Stimulated activated CD8-positive, alpha-beta memory T cell treated with anti-CD3 and anti-CD28 coated beads, Interleukin-4, amount 100 ng/mL, for 4 hours (primary cell): ENCODE data around the gene SNX6.
"Not testable (repeated sequence)": the region's sequence is repeated elsewhere in the genome, so short reads cannot be mapped to it uniquely, and the experiment has no call there.

ENCODE experiments used
- DNase-seq, 2 donors: peaks; one replicate each; pipeline ENCODE4 v3.0.0-alpha.2; 2020; ENCODE audit warnings: low read depth in 2 of 2, low spot score in 1 of 2

SNX6 gene

DNA sequence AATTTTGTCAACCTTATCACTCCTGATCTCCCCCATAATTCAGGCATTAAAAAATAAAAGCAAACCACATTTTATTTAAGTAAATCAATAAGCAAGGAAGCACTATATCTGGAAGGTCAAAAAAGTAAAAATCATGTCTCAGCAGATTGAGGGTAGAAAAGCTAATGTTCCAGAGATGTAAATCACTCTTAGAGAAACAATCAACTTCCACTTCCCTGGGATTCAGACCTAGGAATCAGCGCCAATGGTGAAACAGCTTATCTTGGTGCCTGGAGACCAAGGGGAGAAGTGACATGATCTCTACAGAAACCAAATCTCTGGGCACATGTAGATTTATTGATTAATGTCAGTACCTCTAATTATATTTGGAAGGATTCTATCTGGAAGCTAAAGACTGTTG is 10.9 kb upstream of the SNX6 start:
- no peak for DNase-seq

DNA sequence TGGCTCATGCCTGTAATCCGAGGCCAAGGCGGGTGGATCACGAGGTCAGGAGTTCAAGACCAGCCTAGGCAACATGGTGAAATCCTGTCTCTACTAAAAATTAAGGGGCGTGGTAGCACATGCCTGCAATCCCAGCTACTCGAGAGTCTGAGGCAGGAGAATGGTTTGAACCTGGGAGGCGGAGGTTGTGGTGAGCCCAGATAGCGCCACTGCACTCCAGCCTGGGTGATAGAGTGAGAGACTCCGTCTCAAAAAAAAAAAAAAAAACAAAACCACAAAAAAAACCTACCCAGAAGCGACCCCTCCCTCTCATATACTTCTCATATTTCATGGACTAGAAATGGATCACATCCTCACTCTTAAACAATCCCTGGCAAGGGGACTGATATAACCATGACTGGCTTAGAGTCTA is 4.4 kb upstream of the SNX6 start:
- not testable (repeated sequence) for DNase-seq

DNA sequence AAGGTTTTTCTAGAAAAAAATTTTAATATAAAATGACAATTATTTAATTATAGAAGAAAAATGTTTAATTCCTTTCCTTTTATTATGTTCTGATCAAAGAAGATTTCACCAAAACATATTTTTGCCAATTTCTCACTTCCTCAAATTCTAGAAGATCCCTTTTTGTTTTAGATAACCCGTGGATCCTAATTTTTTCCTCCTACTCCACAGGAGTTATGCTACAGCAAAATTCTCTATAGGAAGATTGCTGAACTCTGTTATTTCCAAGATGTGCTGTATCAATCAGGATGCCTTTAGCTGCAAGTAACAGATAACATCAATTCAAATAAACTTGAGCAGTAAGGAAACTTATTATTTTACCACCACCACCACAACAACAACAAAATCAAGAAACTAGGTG is 3.8 kb upstream of the SNX6 start:
- no peak for DNase-seq

DNA sequence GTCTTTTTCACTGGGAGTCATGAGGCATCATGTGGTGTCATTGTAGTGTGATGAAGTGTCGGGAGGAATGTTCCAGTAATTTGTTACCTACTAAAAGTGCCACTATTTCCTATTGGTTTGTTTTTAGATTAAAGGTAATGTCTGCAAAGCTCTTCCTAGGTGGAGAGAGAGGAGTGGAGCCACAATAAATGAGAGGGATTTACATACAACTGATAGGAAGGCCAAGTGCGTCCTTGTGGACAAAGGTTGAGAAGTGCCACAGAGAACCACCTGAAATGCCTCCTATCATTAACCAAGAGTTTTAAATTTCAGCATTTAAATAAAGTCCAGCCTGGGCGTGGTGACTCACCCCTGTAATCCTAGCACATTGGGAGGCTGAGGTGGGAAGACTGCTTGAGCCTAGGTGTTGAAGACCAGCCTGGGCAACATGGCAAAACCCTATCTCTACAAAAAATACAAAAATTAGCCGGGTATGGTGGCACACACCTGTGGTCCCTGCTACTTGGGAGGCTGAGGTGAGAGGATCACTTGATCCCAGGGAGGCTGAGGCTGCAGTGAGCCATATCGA is 2.5 kb upstream of the SNX6 start:
- no peak for DNase-seq

DNA sequence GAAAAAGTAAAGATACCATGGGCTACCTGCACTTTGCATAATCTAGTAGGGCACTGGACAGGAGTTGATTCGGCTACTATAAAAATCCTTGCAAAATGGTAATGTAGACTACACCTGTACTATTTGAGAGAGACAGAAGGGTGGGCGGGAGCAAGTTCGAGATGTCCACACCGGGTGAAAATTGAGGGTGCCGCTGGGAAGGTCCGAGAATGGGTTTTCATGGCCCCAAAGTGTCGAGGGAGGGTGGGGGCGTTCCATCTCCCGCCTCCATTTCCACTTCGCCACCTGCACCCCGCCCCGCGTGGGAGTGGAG is 648 bp downstream of the SNX6 start:
- no peak for DNase-seq

DNA sequence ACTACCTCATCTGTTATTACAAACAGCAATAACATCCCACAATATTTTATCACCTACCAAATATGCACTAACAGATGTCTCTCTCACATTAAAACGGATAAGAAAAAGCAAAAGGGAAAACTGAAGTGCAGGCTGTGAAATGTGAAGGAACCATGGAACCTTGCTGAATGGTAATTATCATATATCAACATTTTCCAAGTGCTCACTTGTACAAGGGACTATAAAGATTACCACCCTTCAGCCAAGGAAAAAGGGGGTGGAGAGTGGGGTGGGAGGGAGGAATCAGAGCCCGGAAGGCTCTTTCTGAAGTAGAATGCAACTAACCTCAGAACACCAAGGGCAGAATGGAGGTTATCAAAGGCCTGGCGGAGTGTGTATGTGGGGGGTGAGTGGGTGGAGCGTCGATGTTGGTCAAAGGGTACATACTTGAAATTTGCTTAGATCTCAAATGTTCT is 1.2 kb downstream of the SNX6 start:
- DNase-seq: peak in 1 of 2 donors; percentile 12

DNA sequence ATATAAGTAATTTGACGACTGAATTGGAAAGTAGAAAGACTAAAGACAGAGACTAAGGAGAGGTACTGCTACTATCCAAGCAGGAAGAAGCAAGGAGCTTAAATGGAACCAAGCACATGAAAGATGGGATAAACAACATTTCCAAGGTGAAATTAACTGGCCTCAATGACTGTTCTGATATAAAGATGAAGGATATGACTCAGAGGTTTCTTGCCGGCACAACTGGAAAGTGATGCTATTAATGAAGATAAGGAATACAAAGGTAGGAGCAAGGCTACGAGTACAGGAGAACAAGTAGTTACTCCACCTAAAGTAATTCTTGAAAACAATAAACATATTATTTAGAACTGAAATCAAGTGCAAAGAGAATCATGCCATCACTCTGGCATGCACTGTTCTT is 6.4 kb downstream of the SNX6 start:
- no peak for DNase-seq

DNA sequence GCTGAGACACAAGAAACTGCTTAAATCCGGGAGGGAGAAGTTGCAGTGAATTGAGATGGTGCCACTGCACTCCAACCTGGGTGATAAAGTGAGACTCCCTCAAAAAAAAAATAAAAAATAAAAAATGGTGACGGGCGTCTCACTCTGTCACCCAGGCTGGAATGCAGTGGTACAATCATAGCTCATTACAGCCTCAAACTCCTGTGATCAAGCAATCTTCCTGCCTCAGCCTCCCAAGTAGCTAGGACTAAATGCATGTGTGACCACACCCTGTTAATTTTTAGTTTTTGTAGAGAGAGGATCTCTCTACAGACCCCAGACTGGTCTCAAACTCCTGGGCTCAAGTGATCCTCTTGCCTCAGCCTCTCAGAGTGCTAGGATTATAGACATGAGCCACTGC is 9.1 kb downstream of the SNX6 start:
- DNase-seq: no peak

DNA sequence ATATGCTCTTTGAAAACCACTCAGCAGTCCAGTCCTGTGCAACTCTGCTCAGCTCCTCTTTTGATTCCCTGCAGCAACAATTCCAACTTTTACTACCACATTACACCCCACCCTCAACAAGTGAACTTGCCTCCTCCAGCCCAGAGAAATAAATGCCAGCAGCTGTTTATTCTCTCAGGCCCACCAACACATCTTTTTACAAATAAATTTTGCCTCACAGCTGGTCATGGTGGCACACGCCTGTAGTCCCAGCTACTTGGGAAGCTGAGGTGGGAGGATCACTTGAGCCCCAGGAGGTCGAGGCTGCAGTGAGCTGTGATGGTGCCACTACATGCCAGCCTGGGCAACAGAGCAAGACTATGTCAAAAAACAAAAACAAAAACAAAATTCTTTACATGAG is 9.8 kb downstream of the SNX6 start:
- no peak for DNase-seq

DNA sequence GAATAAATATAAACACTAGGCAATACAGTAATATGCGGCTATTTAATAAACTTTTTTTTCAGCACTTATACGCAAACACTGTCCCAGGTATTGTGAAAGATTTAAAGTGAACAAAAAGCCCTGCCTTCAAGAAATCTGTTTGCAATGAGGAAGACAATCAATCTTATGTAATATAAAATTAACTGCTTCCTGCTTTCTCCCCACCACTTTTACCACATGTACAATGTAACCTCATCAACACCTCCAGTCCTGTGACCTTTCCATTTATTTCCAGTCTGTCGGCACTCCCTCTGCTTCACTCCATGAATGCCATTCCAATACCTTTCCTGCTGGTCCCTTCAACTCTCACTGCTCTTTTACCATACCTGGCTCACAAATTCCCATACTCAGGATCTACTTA is 10.5 kb downstream of the SNX6 start:
- no peak for DNase-seq

DNA sequence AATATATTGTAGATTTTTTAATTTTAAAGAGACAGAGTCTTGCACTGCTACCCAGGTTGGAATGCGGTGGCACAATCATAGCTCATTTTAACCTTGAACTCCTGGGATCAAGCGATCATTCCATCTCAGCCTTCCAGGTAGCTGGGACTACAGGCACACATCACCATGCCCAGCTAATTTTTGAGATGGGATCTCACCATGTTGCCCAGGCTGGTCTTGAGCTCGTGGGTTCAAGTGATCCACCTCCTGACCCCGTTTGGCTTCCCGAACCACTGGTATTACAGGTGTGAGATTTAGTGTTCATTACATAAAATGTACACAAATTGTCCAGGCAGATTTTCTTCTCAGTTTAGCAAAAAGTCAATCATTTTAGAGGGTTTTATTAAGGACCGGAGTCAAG is 13.6 kb downstream of the SNX6 start:
- no peak for DNase-seq

DNA sequence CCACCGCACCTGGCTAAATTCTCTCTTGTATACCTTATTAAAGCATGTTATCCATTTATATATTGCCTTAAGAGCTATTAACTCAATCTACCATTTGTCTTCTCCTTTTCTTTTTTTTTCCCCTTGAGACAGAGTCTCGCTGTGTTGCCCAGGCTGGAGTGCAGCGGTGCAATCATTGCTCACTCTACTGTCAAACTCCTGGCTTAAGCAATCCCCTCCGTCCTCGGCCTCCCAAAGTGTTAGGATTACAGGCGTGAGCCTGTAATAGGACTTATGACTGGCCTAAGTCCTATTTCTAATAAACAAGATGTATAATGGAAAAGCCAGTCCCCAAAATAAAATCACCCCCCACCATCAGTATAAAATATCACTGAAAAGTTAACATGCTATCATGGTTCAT is 14.4 kb downstream of the SNX6 start:
- no peak for DNase-seq

DNA sequence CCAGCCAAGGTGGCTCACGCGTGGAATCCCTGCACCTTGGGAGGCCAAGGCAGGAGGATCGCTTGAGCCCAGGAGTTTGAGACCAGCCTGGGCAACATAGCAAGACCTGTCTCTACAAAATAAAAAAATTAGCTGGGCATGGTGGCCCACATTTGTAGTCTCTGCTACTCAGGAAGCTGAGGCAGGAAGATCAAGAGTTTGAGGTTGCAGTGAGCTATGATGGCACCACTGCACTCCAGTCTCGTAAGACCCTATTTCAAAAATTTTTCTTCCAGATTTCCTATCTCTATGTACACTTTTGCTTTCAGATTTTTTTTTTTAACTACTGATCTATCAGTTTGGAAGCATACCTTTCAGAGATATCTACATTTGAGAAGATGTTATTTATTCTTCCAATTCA is 15.3 kb downstream of the SNX6 start:
- DNase-seq: no peak

DNA sequence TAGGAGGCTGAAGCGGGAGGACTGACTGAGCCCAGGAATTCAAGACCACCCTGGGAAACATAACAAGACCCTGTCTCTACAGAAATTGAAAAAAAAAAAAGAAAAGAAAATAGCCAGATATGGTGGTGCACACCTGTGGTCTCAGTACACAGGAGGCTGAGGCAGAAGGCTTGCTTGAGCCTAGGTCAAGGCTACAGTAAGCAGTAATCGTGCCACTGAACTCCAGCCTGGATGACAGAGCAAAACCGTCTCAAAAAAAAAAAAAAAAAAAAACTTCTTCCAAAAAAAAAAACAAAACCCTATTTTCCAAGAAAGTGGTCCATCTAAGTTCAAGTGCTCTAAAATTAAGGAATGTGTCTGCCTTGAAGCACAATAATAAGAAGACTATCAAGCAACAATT is 19.8 kb downstream of the SNX6 start:
- DNase-seq: no peak

DNA sequence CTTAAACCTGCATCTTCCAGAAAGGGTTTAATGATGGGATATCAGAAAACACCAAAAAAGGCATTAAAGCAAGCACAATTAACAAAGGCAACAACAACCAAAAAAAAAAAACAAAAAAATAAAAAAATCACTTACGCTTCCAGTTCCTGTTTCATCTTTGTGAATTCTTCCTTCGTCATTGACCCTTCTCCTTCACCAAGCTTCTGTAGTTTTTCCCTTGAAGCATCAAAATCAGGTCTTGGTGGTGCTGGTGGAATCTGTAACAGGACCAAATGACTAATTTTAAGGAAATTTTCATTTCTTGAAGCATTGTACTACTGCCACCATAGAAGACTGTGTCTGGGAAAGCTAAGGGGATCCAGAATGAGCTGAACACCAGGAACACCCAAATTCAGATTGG is 24.5 kb downstream of the SNX6 start:
- DNase-seq: no peak

DNA sequence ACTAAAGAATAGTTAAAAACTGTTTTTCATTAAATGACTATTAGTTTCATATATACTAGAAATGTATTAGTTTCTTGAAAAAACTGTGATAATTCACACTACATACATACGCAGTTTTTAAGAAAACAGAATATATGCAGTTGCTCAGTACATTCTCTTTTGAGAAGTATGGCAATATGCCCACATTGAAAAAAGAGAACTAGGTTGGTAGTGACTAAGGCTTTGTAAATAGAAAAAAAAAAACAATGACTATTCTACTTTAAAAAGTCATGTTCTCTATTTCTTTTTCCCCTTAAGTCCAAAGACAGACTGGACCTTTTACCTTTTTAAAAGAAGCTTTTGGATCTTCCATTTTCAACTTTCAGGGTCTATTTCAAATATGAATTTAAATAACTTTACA is 25.0 kb downstream of the SNX6 start:
- DNase-seq: no peak

DNA sequence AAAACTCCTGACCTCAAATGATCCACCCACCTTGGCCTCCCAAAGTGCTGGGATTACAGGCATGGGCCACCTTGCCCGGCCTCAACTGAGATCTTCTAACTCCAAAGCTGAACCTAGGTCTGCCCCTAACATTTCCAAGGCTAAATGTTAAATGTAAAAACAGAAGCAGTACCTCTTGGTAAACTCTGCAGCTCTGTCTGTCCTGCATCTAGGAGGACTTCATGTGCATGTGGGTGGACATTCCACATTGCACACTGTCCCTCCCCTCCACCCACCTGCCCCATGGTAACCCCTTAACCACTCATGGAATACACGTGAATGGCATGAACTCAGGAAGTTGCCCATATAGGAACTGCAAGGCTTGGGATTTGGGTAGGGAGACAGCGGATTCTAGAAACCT is 33.1 kb downstream of the SNX6 start:
- no peak for DNase-seq

DNA sequence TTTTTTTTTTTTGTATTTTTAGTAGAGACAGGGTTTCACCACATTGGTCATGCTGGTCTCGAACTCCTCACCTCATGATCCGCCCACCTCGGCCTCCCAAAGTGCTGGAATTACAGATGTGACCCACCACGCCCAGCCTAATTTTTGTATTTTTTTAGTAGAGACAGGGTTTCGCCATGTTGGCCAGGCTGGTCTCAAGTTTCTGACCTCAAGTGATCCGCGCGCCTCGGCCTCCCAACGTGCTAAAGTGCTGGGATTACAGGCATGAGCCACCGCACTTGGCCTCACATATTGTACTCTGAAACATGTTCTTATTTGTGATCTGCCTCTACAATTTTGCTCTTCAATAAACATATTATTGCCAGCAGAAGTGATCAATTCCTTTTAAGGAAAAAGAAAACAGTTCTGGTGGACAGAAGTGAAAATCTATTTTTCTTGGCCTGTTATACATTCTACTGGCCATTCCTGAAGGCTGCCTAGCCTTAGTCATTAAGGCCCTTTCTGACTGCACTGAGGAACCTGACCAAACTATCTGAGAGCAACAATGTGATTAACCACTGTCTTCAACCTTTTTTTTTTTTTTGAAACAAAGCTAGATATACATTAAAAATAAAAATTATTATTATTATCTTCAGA is 36.1 kb downstream of the SNX6 start:
- DNase-seq: no peak

DNA sequence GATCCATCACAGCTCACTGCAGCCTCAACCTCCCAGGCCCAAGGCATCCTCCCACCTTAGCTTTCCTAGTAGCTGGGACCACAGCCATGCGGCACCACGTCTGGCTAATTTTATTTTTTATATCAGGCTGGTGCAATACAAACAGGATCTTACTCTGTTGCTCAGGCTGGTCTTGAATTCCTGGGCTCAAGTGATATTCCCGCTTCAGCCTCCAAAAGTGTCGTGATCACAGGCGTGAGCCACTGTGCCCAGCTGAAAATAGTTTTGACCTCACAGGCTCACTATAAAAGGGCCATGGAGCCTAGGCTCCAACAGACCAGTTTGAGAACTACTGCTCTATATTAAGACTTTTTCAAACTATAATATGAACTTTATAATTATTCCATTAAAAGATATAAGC is 37.3 kb downstream of the SNX6 start:
- no peak for DNase-seq

DNA sequence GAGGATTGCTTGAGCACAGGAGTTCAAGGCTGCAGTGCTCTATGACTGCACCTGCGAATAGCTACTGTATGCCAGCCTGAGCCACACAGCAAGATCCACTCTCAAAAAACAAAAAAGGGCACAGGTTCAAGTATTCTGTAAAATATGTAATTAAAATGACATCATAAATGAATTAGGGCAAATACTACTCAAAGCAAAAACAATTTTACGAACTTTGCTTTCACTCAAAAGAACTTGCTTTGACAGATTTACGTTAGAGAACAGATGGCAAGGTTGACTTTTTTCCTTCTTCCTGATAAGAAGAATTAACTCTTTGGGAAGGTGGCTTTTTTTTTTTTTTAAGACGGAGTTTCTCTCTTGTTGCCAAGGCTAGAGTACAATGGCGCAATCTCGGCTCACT is 46.4 kb downstream of the SNX6 start:
- no peak for DNase-seq

DNA sequence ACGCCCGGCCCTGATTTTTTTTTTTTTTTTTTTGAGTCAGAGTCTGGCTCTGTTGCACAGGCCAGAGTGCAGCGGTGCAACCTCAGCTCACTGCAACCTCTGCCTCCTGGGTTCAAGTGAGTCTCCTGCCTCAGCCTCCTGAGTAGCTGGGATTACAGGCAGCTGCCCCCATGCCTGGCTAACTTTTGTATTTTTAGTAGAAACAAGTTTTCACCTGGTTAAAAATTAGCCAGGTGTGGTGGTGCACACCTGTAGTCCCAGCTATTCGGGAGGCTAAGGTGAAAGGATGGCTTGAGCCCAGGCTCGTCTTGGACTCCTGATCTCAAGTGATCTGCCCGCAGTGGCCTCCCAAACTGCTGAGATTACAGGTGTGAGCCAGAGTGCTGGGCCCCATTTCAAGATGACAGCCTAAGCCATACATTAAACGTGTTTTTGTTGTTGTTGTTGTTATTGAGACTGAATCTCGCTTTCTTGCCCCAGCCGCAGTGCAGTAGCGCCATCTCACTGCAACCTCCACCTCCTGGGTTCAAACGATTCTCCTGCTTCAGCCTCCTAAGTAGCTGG is 47.7 kb downstream of the SNX6 start:
- DNase-seq: no peak

DNA sequence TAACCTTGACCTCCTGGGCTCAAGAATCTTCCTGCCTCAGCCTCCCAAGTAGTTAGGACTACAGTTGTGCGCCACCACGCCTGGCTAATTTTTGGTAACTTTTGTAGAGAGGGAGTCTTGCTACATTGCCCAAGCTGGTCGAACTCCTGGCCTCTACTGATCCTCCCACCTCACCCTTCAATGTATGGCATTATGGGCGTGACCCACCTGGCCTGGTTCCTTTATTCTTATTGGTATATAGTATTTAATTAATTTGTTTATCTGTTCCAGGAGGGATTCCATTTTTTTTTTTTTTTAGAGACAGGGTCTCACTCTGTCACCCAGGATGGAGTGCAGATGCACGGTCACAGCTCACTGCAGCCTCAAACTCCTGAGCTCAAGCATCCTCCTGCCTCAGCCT is 49.6 kb downstream of the SNX6 start:
- DNase-seq: no peak

DNA sequence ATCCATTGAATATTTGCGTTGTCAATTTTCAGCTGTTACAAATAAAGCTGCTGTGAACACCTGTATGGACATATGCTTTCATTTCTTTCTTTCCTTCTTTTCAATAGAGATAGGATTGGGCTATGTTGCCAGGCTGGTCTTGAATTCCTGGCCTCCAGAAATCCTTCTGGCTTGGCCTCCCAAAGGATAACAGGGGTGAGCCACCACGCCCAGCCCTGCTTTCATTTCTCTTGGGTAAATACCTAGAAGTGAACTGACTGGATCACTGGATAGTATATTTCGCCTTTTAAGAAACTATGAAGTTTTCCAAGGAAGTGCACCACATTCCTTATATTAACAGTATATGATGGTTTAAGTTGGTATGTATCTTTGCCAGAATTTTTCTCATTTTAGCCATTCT is 58.2 kb downstream of the SNX6 start:
- no peak for DNase-seq
